Measurements from ENCODE around the gene CD300E. TPM values are rescaled to one million over a fixed set of nuclear protein-coding genes. Genes with fewer than 3 reads are reported as not detected.

CD300E gene
- total and polyA plus RNA-seq, 8 donors, result 0.24 to 28.7 (median 0.46) TPM

- Histone ChIP-seq H3K27ac (peak overlapping the region in 1 of 2 donors; percentile 31), H3K36me3 (no peaks in the 10 kb centered on the region), H3K9me3 (no peaks in the 10 kb centered on the region), H3K27me3 (peaks cover 0 to 53% of the 10 kb centered on the region in 2 donors), H3K4me3 (no peak overlapping the region), H3K4me1 (peaks cover 0 to 46% of the 10 kb centered on the region in 2 donors)
- TF ChIP-seq CTCF (IDR thresholded peaks at IDR 0.05), result no peak
- DNase-seq, result no peak
- ATAC-seq, result no peak
- intact Hi-C loops (cut with DNase I), result no loop called here
Observed at GRCh38 chr17:74642556-74642955, 19.0 kb upstream of the CD300E start.

GRCh38 chr17:74641958-74642298 lies 18.4 kb upstream of the CD300E start:
- intact Hi-C loops (cut with DNase I), result no loop called here
- TF ChIP-seq CTCF (IDR thresholded peaks at IDR 0.05), result no peak
- H3K27ac ChIP-seq, result peak overlapping the region in 1 of 2 donors; percentile 31
- H3K27me3 ChIP-seq, result peaks cover 0 to 56% of the 10 kb centered on the region in 2 donors
- no peaks in the 10 kb centered on the region for H3K36me3 ChIP-seq
- ATAC-seq, result no peak
- no peaks in the 10 kb centered on the region for H3K9me3 ChIP-seq
- no peak overlapping the region for H3K4me3 ChIP-seq
- DNase-seq, result no peak
- H3K4me1 ChIP-seq, result peaks cover 0 to 51% of the 10 kb centered on the region in 2 donors

GRCh38 chr17:74641224-74641957 lies 17.9 kb upstream of the CD300E start:
- Histone ChIP-seq H3K4me1 (peaks cover 0 to 54% of the 10 kb centered on the region in 2 donors), H3K4me3 (no peak overlapping the region), H3K36me3 (no peaks in the 10 kb centered on the region), H3K9me3 (no peaks in the 10 kb centered on the region), H3K27ac (peak overlapping the region in 1 of 2 donors; percentile 31), H3K27me3 (peaks cover 0 to 56% of the 10 kb centered on the region in 2 donors)
- no peak for ATAC-seq
- intact Hi-C loops (cut with DNase I), result no loop called here
- no peak for TF ChIP-seq CTCF (IDR thresholded peaks at IDR 0.05)
- DNase-seq, result no peak

GRCh38 chr17:74639704-74640151 lies 16.2 kb upstream of the CD300E start:
- Histone ChIP-seq H3K9me3 (no peaks in the 10 kb centered on the region), H3K4me3 (peak overlapping the region in 1 of 2 donors; percentile 3), H3K4me1 (peaks cover 0 to 54% of the 10 kb centered on the region in 2 donors), H3K27me3 (peaks cover 0 to 67% of the 10 kb centered on the region in 2 donors), H3K36me3 (no peaks in the 10 kb centered on the region), H3K27ac (peak overlapping the region in 1 of 2 donors; percentile 75)
- peak in 2 of 4 donors; percentile 13 to 50 for DNase-seq
- intact Hi-C loops (cut with DNase I), result no loop called here
- peak; percentile 57 for ATAC-seq
- no peak for TF ChIP-seq CTCF (IDR thresholded peaks at IDR 0.05)

- Histone ChIP-seq H3K4me1 (peaks cover 0 to 61% of the 10 kb centered on the region in 2 donors), H3K9me3 (no peaks in the 10 kb centered on the region), H3K36me3 (no peaks in the 10 kb centered on the region), H3K4me3 (no peak overlapping the region), H3K27ac (no peak overlapping the region), H3K27me3 (peaks cover 0 to 66% of the 10 kb centered on the region in 2 donors)
- TF ChIP-seq CTCF (IDR thresholded peaks at IDR 0.05), result no peak
- no peak for ATAC-seq
- no peak for DNase-seq
- intact Hi-C loops (cut with DNase I), result no loop called here
Observed at GRCh38 chr17:74637926-74638325, 14.4 kb upstream of the CD300E start.
